ENCODE results near the gene PLVAP.

Gene PLVAP

DNA sequence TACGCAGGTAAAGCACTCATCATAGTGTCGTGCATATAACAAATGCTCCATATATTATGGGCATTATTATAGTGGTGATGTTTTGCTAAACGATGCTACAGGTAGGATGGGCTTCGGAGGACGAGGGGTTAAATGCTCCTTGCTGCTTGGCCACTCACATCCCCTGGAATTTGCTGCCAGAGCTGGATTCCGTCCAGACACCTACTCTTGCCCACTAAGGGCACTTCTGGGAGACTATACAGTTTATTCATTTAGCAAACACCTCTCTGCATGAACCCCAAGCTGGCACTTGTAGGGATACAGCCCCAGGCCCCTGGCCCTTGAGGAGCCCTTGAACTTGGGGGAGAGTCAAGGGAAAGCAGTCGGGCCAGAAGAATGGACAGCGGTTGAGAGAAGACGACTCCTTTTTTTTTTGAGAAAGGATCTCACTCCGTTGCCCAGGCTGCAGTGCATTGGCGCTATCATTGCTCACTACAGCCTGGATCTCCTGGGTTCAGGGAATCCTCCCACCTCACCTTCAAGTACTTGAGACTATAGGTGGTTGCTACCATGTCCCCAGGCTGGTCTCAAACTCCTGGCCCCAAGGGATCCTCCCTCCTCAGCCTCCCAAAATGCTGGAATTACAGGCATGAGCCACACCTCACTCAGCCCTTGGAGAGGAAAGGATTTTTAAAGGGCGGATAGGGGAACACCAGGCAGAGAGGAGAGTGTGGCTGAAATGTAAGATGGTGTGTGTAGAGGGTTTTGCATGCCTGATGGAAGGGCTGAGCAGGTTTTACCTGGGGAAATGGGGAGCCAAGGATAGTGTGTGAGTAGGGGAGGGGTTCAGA is 72.5 kb downstream of the PLVAP start:
- in situ Hi-C loops (cut with HindIII; ENCODE audit: low sequenced_read_pairs), result no loop called here

DNA sequence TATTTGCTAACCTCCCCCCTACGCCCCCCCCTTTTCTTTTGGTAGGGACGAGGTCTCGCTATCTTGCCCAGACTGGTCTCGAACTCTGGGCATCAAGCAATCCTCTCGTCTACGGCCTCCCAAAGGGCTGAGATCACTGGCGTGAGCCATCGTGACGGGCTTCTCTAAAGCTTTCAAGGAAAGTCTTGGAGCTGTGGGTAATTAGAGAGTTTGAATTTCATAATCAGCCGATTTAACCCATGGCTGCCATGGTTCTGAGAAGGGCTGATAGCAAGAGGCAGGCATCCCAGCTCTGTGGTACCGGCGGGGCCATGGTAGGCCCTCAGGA is 73.2 kb downstream of the PLVAP start:
- in situ Hi-C loops (cut with HindIII; ENCODE audit: low sequenced_read_pairs), result no loop called here

DNA sequence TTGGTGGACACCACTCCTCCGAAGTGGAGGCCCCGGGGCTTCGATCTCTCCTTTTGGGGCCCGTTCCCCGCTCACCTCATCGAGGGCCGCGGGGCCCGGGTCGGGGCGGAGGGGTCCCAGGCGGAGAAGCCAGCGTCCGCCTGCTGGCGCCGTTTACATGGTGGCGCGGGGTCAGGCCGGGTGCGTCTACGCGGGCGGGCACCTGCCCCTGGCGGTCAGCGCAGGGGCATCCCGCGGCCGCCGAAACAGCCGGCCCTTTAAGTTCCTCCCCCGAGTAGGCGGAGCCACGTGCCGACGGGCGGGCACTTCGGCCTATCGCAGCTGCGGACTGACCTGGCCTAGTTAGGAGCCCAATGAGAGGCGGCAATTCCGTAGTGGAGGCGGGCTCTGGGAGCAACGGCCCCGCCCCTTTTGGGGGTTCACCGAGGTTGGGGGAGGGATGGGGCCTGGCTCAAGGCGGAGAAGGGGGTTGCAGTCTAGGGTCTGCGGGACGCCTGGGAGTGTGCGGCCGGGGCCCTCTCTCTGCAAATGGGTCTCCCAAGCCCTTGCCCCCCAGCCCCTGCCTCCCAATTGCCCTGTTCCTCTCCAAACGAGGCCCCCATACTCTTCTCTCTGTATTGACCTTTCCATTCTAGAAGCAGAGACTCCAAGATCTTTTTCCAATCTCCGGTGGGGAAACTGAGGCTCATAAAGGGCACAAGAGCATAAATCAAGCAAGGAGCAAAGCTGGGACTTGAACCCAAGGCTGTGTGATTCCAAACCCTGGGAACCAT is 73.8 kb downstream of the PLVAP start, which contains the start of gene ABHD8:
Gene ABHD8, minus strand, starts transcription at position 259 of the 773 bp plus-strand sequence. CDS start 1,809 bp downstream, outside the sequence.
- in situ Hi-C loops (cut with HindIII; ENCODE audit: low sequenced_read_pairs), result no loop called here

DNA sequence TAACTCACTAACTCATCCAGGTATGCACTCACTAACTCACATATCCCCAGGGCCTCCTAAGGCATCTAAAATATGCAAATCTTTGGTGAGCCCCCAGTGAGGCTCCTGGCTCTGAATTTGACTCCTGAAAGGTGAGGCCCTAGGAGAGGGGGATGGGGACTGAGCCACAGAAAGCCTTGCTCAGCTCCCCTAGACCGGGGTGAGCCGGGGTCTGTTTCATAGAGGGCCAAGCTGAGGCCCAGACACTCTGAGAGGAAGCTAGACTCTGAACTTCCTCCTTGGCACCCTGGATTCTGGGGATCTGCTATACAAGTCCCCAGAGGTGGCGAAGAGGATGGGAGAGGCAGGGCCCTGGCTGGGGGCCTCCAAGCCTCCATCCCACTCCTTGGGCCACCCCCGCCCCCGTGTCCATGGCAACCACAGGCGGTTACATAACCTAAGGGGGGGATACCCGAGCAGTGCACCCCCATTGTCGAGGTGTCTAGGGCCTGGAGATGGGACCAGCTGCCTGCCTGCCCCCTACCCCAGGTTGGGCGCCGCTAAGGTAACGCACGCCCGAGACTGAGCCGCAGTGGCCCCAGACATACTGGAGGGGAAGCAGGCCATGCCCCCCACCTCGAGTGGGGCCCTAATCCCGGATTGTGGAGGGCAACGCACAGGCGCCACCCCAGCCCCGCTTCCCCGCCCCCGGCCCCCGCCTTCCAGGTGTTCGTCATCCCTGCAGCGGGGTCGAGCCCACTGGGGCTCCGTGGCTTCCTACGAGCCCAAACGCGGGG is 74.6 kb downstream of the PLVAP start:
- in situ Hi-C loops (cut with HindIII; ENCODE audit: low sequenced_read_pairs), result no loop called here

Data from DLD1 (cell line).